Measurements from ENCODE around the gene CIART.
"Not testable (repeated sequence)": the region's sequence is repeated elsewhere in the genome, so short reads cannot be mapped to it uniquely, and the experiment has no call there.

Gene CIART

GRCh38 chr1:150311762-150312161, 29.4 kb downstream of the CIART start:
- DNase-seq = no peak

GRCh38 chr1:150314691-150315090, 32.3 kb downstream of the CIART start:
- DNase-seq = not testable (repeated sequence)

- no peak for DNase-seq
These were observed 38.3 kb downstream of the CIART start for GRCh38 chr1:150320667-150320978.

GRCh38 chr1:150321826-150322166, 39.4 kb downstream of the CIART start:
- DNase-seq = no peak

GRCh38 chr1:150322310-150322709, 40.0 kb downstream of the CIART start:
- no peak for DNase-seq

- DNase-seq = no peak
These were observed 50.4 kb downstream of the CIART start for GRCh38 chr1:150332651-150333290.

All from NCI-H2081 treated with DMSO at 0.1 percent for 48 hours (cell line).